ENCODE results near the gene NPRL2. TPM values are rescaled to one million over a fixed set of nuclear protein-coding genes. Genes with fewer than 3 reads are reported as not detected.
A peak's percentile ranks its signal among the peaks of the same experiment; 100 is the strongest.

NPRL2 gene
- total and polyA plus RNA-seq, 9 of the 15 experiments (the other 6 are each of a cell fraction or from before 2014, with no cell fraction given): 17.4 to 40.4 (median 24.4) TPM

DNA sequence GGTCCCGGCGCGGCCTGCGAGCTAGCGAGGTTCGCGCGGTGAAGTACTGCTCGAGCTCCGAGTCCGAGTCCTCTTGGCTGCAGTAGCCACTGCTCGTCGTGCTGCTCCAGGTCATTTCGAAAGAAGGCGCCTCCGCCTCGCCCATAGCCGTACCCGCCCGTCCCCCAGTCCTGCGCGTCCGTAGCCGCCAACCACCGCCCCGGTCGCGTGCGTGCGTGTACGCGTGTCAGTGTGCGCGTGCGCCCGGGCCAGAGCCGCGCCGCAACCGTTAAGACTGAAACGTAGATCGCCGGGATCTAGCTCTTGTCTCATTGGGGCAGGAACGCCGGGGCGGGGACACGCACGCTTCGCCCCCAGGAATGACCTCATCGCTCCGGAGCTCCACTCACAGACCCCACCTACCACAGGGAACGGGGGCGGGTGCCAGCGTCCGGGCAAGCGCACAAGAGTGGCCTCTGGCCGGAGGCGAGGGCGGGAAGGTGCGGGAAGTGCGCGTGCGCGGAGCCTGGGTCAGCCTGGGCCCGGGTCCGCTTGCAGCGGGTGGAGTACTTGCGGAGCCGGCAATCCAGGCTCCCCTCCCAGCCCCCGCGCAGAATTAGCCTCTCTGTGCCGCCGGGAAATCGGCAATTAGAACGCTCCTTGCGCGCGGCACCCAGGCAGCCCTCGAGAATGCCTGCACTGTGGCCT lies 13.3 kb downstream of the NPRL2 start (continued):
- no peak for TF ChIP-seq ZBTB34 (CRISPR knock-in tag; IDR thresholded peaks at IDR 0.05)
- TF ChIP-seq WHSC1 (IDR thresholded peaks at IDR 0.05; ENCODE audit: low read length): no peak
- no peak for TF ChIP-seq ZNF146 (CRISPR knock-in tag; IDR thresholded peaks at IDR 0.05; ENCODE audit: unreplicated experiment)
- peak; percentile 51; the same call in 1 of the 2 replicates for TF ChIP-seq THAP12 (CRISPR knock-in tag; IDR thresholded peaks at IDR 0.05)
- TF ChIP-seq TAF9B (IDR thresholded peaks at IDR 0.05; ENCODE audit: partially characterized antibody): peak; percentile 27
- no peak for TF ChIP-seq TCF3 (CRISPR knock-in tag; IDR thresholded peaks at IDR 0.05)
- no peak for TF ChIP-seq ZNF77 (CRISPR knock-in tag; IDR thresholded peaks at IDR 0.05)
- no peak for TF ChIP-seq ZNF133 (CRISPR knock-in tag; IDR thresholded peaks at IDR 0.05)
- TF ChIP-seq MCM5 (IDR thresholded peaks at IDR 0.05; ENCODE audit: low read depth): no peak
- TF ChIP-seq ZNF282 (CRISPR knock-in tag; IDR thresholded peaks at IDR 0.05): 0 out of 2 replicates have a peak, but pooled peaks have one; percentile 56
- peak; percentile 68; the same call in 1 of the 2 replicates for TF ChIP-seq TFAP4 (CRISPR knock-in tag; IDR thresholded peaks at IDR 0.05; ENCODE audit: borderline replicate concordance)
- TF ChIP-seq PKNOX1 (IDR thresholded peaks at IDR 0.05): peak; percentile 32; the same call in 1 of the 2 replicates
- TF ChIP-seq ELF2 (CRISPR knock-in tag; IDR thresholded peaks at IDR 0.05): no peak
- TF ChIP-seq BRF1 (IDR thresholded peaks at IDR 0.05; ENCODE audit: borderline replicate concordance, extremely low read depth, insufficient read length): no peak
- no peak; the same call in 1 of the 2 replicates for TF ChIP-seq ZNF644 (tag; IDR thresholded peaks at IDR 0.05; ENCODE audit: low read depth)
- no peak for TF ChIP-seq PPARD (CRISPR knock-in tag; IDR thresholded peaks at IDR 0.05)
- peak; percentile 7; the same call in 1 of the 2 replicates for TF ChIP-seq MBD2 (IDR thresholded peaks at IDR 0.05; ENCODE audit: borderline replicate concordance, low read depth)
- 0 out of 2 replicates have a peak, but pooled peaks have one; percentile 28 for TF ChIP-seq FOXM1 (IDR thresholded peaks at IDR 0.05; ENCODE audit: low read depth)
- TF ChIP-seq FOXM1 (CRISPR knock-in tag; IDR thresholded peaks at IDR 0.05; ENCODE audit: low read depth): no peak
- no peak for TF ChIP-seq TRIM24 (IDR thresholded peaks at IDR 0.05)
- TF ChIP-seq KDM4B (IDR thresholded peaks at IDR 0.05; ENCODE audit: borderline replicate concordance in 2 of 2, low read depth in 1 of 2): no peak
- TF ChIP-seq TFE3 (CRISPR knock-in tag; IDR thresholded peaks at IDR 0.05): no peak

All from K562 (cell line).